A549 (cell line): ENCODE data around the gene FZD10. TPM values are rescaled to one million over a fixed set of nuclear protein-coding genes. Genes with fewer than 3 reads are reported as not detected.

ENCODE experiments used
- ATAC-seq, 2 experiments: fragments of 200-7000 bp in 1 of 2; fragments of >200 bp in 1 of 2; cut with Nextera tagmentation in 1 of 2; cut with Tn5 transposase in 1 of 2; 3 replicates each; pipeline versions ENCODE4 v1.8.0 to v1.9.1; 2018 to 2020; ENCODE audit warnings: mild to moderate bottlenecking in 1 of 2, moderate library complexity in 1 of 2
- CTCF ChIA-PET: fragments of 300-600 bp; sonication (Branson Sonifier 250); formaldehyde crosslinking; extraction: SDS; loops from one replicate; lab custom pipeline; 2021; ENCODE audit warnings: antibody characterized with exemption, inconsistent platforms; lab: Yijun Ruan, JAX
- POLR2A ChIA-PET: fragments of 350-600 bp; formaldehyde crosslinking; extraction: SDS; loops from one replicate; lab custom pipeline; 2021; ENCODE audit warnings: antibody characterized with exemption, inconsistent platforms; lab: Yijun Ruan, JAX
- DNase-seq, 2 experiments: peaks; one replicate each; pipeline versions ENCODE4 v3.0.0 to v3.0.0-alpha.2; 2011 to 2016; ENCODE audit warnings: low read depth in 1 of 2, low spot score in 1 of 2
- FAIRE-seq: peaks from 2 replicates; lab custom pipeline; 2011; peaks lifted over from hg19 to GRCh38; lab: Jason Lieb, UNC
- H3K27ac ChIP-seq, 2 experiments: fragments of >200 bp; sonication (Bioruptor Twin); formaldehyde crosslinking; 3 replicates each; pipeline ENCODE4 v1.5.1; 2016 to 2017
- H3K4me1 ChIP-seq: fragments of >200 bp; sonication (Bioruptor Twin); formaldehyde crosslinking; 3 replicates; pipeline ENCODE4 v1.6.1; 2016
- H3K4me2 ChIP-seq: fragments of >200 bp; sonication (Bioruptor Twin); formaldehyde crosslinking; 3 replicates; pipeline ENCODE4 v1.6.1; 2016
- H3K4me3 ChIP-seq: fragments of >200 bp; sonication (Bioruptor Twin); formaldehyde crosslinking; 3 replicates; pipeline ENCODE4 v1.5.1; 2016
- H3K9me3 ChIP-seq: fragments of >200 bp; sonication (Bioruptor Twin); formaldehyde crosslinking; 3 replicates; pipeline ENCODE4 v1.6.1; 2016
- BCL3 ChIP-seq: fragments of >200 bp; sonication (Bioruptor Twin); formaldehyde crosslinking; IDR thresholded peaks from 3 replicates; pipeline ENCODE4 v1.6.1; 2016
- CBX8 ChIP-seq: fragments of 200-600 bp; sonication (generic); IDR thresholded peaks from 2 replicates; pipeline ENCODE4 v1.6.1; 2016
- CTCF ChIP-seq: fragments of >200 bp; sonication (Bioruptor Twin); formaldehyde crosslinking; IDR thresholded peaks from 3 replicates; pipeline ENCODE4 v1.5.1; 2016
- EHF ChIP-seq: fragments of 250-450 bp; sonication (Bioruptor Pico); IDR thresholded peaks from 2 replicates; pipeline ENCODE4 v1.5.0; 2020; ENCODE audit warnings: mild to moderate bottlenecking
- EHMT2 ChIP-seq: fragments of 200-600 bp; sonication (generic); IDR thresholded peaks from 2 replicates; pipeline ENCODE4 v1.6.1; 2016; ENCODE audit warnings: antibody characterized with exemption, low read depth, mild to moderate bottlenecking, moderate library complexity
- EP300 ChIP-seq, 2 experiments: fragments of >200 bp; sonication (Bioruptor Twin); formaldehyde crosslinking; IDR thresholded peaks; 2 replicates in 1 of 2; 3 replicates in 1 of 2; pipeline ENCODE4 v1.6.1; 2016 to 2017
- ESRRA ChIP-seq: fragments of 150-350 bp; IDR thresholded peaks from 2 replicates; pipeline ENCODE4 v1.6.1; 2014; ENCODE audit warnings: mild to moderate bottlenecking, low read length, borderline replicate concordance
- FOXS1 ChIP-seq: fragments of 250-450 bp; sonication (Bioruptor Pico); IDR thresholded peaks from 2 replicates; pipeline ENCODE4 v1.5.0; 2020; ENCODE audit warnings: mild to moderate bottlenecking, moderate library complexity
- GATA3 ChIP-seq: IDR thresholded peaks from 2 replicates; pipeline ENCODE4 v1.6.1; 2012; ENCODE audit warnings: borderline replicate concordance
- HDAC2 ChIP-seq: fragments of 200-600 bp; sonication (generic); IDR thresholded peaks from 2 replicates; pipeline ENCODE4 v1.6.1; 2016
- HOXA7 ChIP-seq: fragments of 250-450 bp; sonication (Bioruptor Pico); IDR thresholded peaks from 2 replicates; pipeline ENCODE4 v1.5.0; 2020; ENCODE audit warnings: mild to moderate bottlenecking, moderate library complexity
- HOXB5 ChIP-seq: fragments of 250-450 bp; sonication (Bioruptor Pico); IDR thresholded peaks from 2 replicates; pipeline ENCODE4 v1.5.0; 2020; ENCODE audit warnings: mild to moderate bottlenecking, moderate library complexity
- JUNB ChIP-seq: fragments of >200 bp; sonication (Bioruptor Twin); formaldehyde crosslinking; IDR thresholded peaks from 2 replicates; pipeline ENCODE4 v1.6.1; 2016
- KDM5A ChIP-seq: fragments of 200-600 bp; sonication (generic); IDR thresholded peaks from 2 replicates; pipeline ENCODE4 v1.6.1; 2016; ENCODE audit warnings: antibody characterized with exemption, mild to moderate bottlenecking
- NPAS2 ChIP-seq: fragments of 250-450 bp; sonication (Bioruptor Pico); IDR thresholded peaks from 2 replicates; pipeline ENCODE4 v1.8.0; 2022; ENCODE audit warnings: mild to moderate bottlenecking, moderate library complexity, borderline replicate concordance
- NR3C1 ChIP-seq: fragments of >200 bp; sonication (Bioruptor Twin); formaldehyde crosslinking; IDR thresholded peaks from 3 replicates; pipeline ENCODE4 v1.6.1; 2017
- PBX3 ChIP-seq: IDR thresholded peaks from 2 replicates; pipeline ENCODE4 v1.6.1; 2012
- RAD21 ChIP-seq, 2 experiments: fragments of >200 bp in 1 of 2; sonication (Bioruptor Twin) in 1 of 2; formaldehyde crosslinking in 1 of 2; IDR thresholded peaks in 1 of 2; conservative IDR thresholded peaks in 1 of 2; 2 replicates in 1 of 2; 3 replicates in 1 of 2; pipeline ENCODE4 v1.6.1; 2012 to 2018; ENCODE audit warnings: inconsistent platforms in 1 of 2
- RFX5 ChIP-seq: fragments of 450-650 bp; IDR thresholded peaks from 2 replicates; pipeline ENCODE4 v1.7.1; 2014; ENCODE audit warnings: antibody characterized with exemption, mild to moderate bottlenecking, moderate library complexity
- SREBF2 ChIP-seq: fragments of 450-650 bp; IDR thresholded peaks from 2 replicates; pipeline ENCODE4 v1.6.1; 2014; ENCODE audit warnings: mild to moderate bottlenecking, moderate library complexity
- ZC3H11A ChIP-seq: fragments of 450-650 bp; IDR thresholded peaks from 2 replicates; pipeline ENCODE4 v1.6.1; 2014; ENCODE audit warnings: antibody characterized with exemption, mild to moderate bottlenecking
- ZFP36 ChIP-seq: fragments of 450-650 bp; IDR thresholded peaks from 2 replicates; pipeline ENCODE4 v1.6.1; 2014; ENCODE audit warnings: borderline replicate concordance; ENCODE audit not compliant: partially characterized antibody
- ZNF302 ChIP-seq: fragments of 250-450 bp; sonication (Bioruptor Pico); IDR thresholded peaks from 2 replicates; pipeline ENCODE4 v1.9.0; 2021; ENCODE audit warnings: inconsistent platforms, mild to moderate bottlenecking, moderate library complexity
- WGBS: methylation state at CpG from one replicate; pipeline ENCODE4 v1.1.6; 2017; ENCODE audit errors: missing lambda C conversion rate; 5-methylcytosine and 5-hydroxymethylcytosine counted together
- polyA plus RNA-seq, 4 experiments: library from polyadenylated mRNA; depleted of rRNA in 3 of 4; stranded (reverse); fragments of >200 nt; fragmentation: RNase III in 1 of 4; extraction: RNeasy Plus Mini Kit Qiagen cat#74134 plus additional on column Dnase treatment in 1 of 4; gene quantifications; 2 replicates in 3 of 4; 3 replicates in 1 of 4; pipeline ENCODE4 v1.2.3, GENCODE V29; 2011 to 2017

The FZD10 gene
- polyA plus RNA-seq, 2 of the 4 experiments (the other 2 are of a cell fraction), result not detected

GRCh38 chr12:130133851-130134562 lies 28.3 kb upstream of the FZD10 start:
- Histone ChIP-seq H3K9me3 (no peaks in the 10 kb centered on the region; the same call in 2 of the 3 replicates), H3K4me2 (no peak overlapping the region), H3K27ac (no peak overlapping the region), H3K4me1 (no peaks in the 10 kb centered on the region), H3K4me3 (no peak overlapping the region)
- 68% methylated on average over 22 of the region's 26 CpGs for WGBS
- no peak for ATAC-seq
- CTCF ChIA-PET, result interaction anchor here (1.2 kb wide), 1 partner anchor 29 kb away, joined by 3 read pairs; no protein-coding TSS in a partner anchor
- POLR2A ChIA-PET, result no interaction called here
- TF ChIP-seq ZFP36, result no peak
- no peak for TF ChIP-seq FOXS1
- no peak for TF ChIP-seq HOXA7 (CRISPR knock-in tag)
- TF ChIP-seq SREBF2, result no peak
- no peak for TF ChIP-seq GATA3
- TF ChIP-seq EP300 (IDR thresholded peaks at IDR 0.05), result no peak
- TF ChIP-seq PBX3, result no peak
- TF ChIP-seq HDAC2, result no peak
- no peak for TF ChIP-seq EHMT2
- no peak for FAIRE-seq
- DNase-seq, result no peak

- H3K4me2 ChIP-seq, result no peak overlapping the region
- POLR2A ChIA-PET, result no interaction called here
- DNase-seq (no peak), FAIRE-seq (no peak), ATAC-seq (no peak)
- WGBS, result 22% methylated on average over 1 of the region's 8 CpGs
- H3K27ac ChIP-seq, result no peak overlapping the region
- CTCF ChIA-PET, result no interaction called here
- H3K4me3 ChIP-seq, result no peak overlapping the region
- H3K9me3 ChIP-seq, result no peaks in the 10 kb centered on the region; the same call in 2 of the 3 replicates
- H3K4me1 ChIP-seq, result no peaks in the 10 kb centered on the region
- no peak for TF ChIP-seq NPAS2 (CRISPR knock-in tag)
- no peak for TF ChIP-seq CTCF
- TF ChIP-seq NR3C1, result no peak
- no peak for TF ChIP-seq ESRRA
- TF ChIP-seq KDM5A, result no peak
- no peak for TF ChIP-seq CBX8
- no peak for TF ChIP-seq HOXB5
- no peak for TF ChIP-seq RAD21 (conservative IDR thresholded peaks at IDR 0.05 in 1 of 2, IDR thresholded peaks at IDR 0.05 in 1 of 2)
These were observed 27.7 kb upstream of the FZD10 start for GRCh38 chr12:130134563-130134915.

- DNase-seq (no peak), FAIRE-seq (no peak), ATAC-seq (no peak)
- H3K4me2 ChIP-seq, result peak overlapping the region; percentile 13
- H3K4me3 ChIP-seq, result no peak overlapping the region
- POLR2A ChIA-PET, result no interaction called here
- CTCF ChIA-PET, result no interaction called here
- no peak for TF ChIP-seq EHF (CRISPR knock-in tag)
- TF ChIP-seq JUNB, result no peak
- no peak for TF ChIP-seq ZC3H11A
- TF ChIP-seq RFX5, result no peak
- no peak for TF ChIP-seq ZNF302 (CRISPR knock-in tag)
- no peak for TF ChIP-seq BCL3
- peak overlapping the region in 1 of 2 experiments; percentile 31; a peak in 3 of 6 replicates for H3K27ac ChIP-seq
- no peaks in the 10 kb centered on the region; the same call in 2 of the 3 replicates for H3K9me3 ChIP-seq
- no peaks in the 10 kb centered on the region for H3K4me1 ChIP-seq
- WGBS, result 16% methylated on average over 11 of the region's 11 CpGs
These were observed 25.7 kb upstream of the FZD10 start for GRCh38 chr12:130136509-130137039.
